ENCODE data around the gene ARHGAP22. TPM values are rescaled to one million over a fixed set of nuclear protein-coding genes. Genes with fewer than 3 reads are reported as not detected.

ARHGAP22 gene
- total RNA-seq, 2 donors from 2014 or later: not detected

DNA sequence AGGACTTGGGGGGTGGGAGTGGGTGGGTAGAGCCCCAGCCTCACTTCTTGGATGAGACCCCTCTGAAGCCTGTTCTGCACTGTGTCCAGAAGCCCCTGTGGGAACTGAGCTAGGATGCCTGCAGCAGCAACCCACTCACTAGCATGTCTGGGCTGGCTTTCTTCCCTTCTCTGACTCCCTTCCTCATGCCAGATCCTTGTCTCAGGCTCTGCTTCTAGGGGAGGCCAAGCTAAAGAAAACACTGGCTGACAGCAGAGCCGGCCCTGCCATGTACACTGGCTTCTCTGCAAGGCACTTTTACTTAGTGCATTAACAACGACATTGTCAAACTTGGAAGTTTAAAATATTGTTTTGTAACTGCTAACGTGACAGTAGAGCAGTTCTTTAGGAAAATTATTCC, 50.2 kb downstream of the ARHGAP22 start:
- no peak for DNase-seq (ENCODE audit: low spot score in 2 of 2)
- no peak overlapping the region for H3K27ac Mint-ChIP-seq
- ATAC-seq: no peak

DNA sequence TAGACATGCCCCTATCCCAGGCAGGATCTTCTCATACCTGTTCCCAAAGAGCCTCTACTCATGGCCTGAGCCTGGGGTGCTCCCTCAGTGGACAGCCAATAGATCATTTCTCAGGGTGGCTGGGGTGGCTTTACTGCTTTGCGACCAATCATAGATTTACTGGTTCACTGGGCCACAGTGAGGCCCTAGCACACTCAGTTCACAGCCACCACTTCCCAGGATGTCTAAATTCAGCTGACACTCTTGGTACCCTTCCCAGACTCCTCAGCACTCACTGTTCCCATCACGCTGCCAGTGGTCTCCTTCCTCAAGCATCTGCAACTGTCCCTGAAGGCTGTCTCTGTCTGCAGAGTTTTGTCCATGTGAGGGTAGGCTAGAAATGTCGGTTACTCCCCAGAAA, 50.6 kb downstream of the ARHGAP22 start:
- Mint-ChIP-seq H3K9me3 (no peaks in the 10 kb centered on the region), H3K36me3 (no peaks in the 10 kb centered on the region), H3K27ac (no peak overlapping the region)
- ATAC-seq (no peak), DNase-seq (ENCODE audit: low spot score in 2 of 2) (no peak)

More for the DNA sequence above, 50.2 kb downstream of the ARHGAP22 start:
- Mint-ChIP-seq H3K9me3 (no peaks in the 10 kb centered on the region), H3K36me3 (no peaks in the 10 kb centered on the region)

DNA sequence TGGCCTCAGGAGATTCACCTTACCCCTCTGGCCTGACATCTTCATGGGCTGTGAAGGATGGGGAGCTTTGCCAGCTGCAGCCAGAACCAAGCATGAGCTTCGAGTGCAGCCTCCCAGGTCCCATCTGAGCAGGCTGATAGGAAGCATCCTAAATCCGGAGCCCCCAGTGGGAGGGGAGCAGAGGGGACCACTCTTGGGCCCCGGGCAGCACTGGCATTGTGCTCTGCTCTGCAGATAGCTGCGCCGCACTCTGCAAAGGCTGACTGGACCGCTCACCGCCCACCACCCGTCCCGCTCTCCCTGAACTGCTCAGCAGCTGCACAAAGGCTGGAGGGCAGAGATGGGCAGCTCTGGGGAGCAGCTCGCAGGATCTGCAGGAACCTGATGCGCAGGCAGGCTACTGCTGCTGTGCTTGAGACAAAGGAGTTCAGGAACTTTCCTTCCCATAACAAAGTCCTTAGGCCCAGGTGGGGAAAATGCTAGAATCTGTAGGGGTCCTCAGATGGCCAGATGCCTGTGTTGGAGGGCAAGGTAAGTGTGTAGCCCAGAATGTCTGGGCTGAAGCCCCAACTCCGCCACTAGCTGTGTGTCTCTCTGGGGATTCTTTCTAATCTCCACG, 51.8 kb downstream of the ARHGAP22 start:
- DNase-seq (ENCODE audit: low spot score in 2 of 2) (no peak), ATAC-seq (no peak)
- Mint-ChIP-seq H3K9me3 (no peaks in the 10 kb centered on the region), H3K27ac (peak overlapping the region in 1 of 2 donors; percentile 44), H3K36me3 (no peaks in the 10 kb centered on the region)

DNA sequence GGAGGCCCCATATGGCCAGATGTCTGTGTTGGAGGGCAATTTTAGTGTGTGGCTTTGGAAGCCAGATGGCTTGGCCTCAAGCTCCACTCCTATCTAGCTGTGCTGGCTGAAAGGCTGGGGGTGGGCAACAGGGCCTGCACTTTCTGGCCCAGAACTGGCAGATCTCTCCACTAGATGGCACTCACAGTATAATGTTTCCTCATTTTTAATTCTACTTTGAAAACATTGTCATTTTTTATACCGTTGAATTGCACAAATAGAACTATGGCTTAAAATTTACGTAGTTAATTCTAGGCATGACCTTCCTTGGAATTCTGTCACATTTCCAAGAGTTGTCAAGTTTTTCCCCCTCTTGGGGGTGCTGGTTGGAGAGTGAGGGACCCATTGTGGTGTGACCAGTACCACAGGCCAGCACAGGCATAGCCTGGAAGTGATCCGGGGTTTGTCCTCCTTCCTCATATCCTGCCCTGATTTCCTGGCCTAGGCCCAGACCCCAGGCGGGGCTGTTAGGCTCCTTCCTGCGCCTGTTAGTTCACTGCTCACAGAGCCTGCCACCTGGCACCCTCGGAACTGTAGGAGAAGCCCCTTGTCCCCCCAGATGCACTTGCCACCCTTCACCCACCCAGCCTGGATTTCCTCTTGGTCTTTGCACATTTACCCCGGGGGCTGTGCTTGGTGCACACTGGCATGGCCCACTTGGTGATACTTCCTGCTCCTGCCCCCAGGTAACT, 52.8 kb downstream of the ARHGAP22 start:
- Mint-ChIP-seq H3K9me3 (no peaks in the 10 kb centered on the region), H3K27ac (no peak overlapping the region), H3K36me3 (no peaks in the 10 kb centered on the region)
- peak in 1 of 2 donors; percentile 51 for ATAC-seq
- peak in 1 of 2 donors; percentile 38 for DNase-seq (ENCODE audit: low spot score in 2 of 2)

DNA sequence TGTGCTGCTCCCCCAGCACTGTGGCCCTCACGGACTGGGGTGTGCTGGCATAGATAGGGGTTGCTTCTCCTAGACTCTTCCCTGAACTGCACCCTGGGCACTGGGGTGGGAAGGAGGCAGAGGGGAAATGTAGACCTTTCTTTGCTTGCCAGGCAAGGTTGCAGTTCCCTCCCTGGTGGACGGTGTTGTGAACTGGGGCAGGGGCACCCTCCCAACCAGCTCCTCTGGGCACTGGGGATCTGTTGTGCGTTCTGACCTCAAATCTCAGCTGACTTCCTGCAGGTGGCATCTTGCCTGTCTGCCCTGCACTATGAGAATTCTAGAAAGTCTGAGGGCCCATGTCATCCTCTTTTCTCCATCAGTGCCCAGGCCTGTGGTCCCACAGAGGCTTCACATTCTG, 53.9 kb downstream of the ARHGAP22 start:
- H3K9me3 Mint-ChIP-seq: no peaks in the 10 kb centered on the region
- H3K36me3 Mint-ChIP-seq: no peaks in the 10 kb centered on the region
- H3K27ac Mint-ChIP-seq: peak overlapping the region in 1 of 2 donors; percentile 22
- DNase-seq (ENCODE audit: low spot score in 2 of 2) (no peak), ATAC-seq (no peak)

- H3K27ac Mint-ChIP-seq: no peak overlapping the region
- DNase-seq (ENCODE audit: low spot score in 2 of 2) (no peak), ATAC-seq (no peak)
- H3K9me3 Mint-ChIP-seq: no peaks in the 10 kb centered on the region
- H3K36me3 Mint-ChIP-seq: no peaks in the 10 kb centered on the region
These were observed 54.7 kb downstream of the ARHGAP22 start for GRCh38 chr10:48550071-48550691.

- ATAC-seq (no peak), DNase-seq (ENCODE audit: low spot score in 2 of 2) (no peak)
- Mint-ChIP-seq H3K27ac (no peak overlapping the region), H3K9me3 (no peaks in the 10 kb centered on the region), H3K36me3 (no peaks in the 10 kb centered on the region)
These were observed 55.6 kb downstream of the ARHGAP22 start for GRCh38 chr10:48549236-48549635.

GRCh38 chr10:48548531-48549135, 56.2 kb downstream of the ARHGAP22 start:
- Mint-ChIP-seq H3K9me3 (no peaks in the 10 kb centered on the region), H3K27ac (no peak overlapping the region), H3K36me3 (no peaks in the 10 kb centered on the region)
- no peak for ATAC-seq
- no peak for DNase-seq (ENCODE audit: low spot score in 2 of 2)

GRCh38 chr10:48547981-48548380, 56.9 kb downstream of the ARHGAP22 start:
- Mint-ChIP-seq H3K9me3 (no peaks in the 10 kb centered on the region), H3K36me3 (no peaks in the 10 kb centered on the region), H3K27ac (no peak overlapping the region)
- ATAC-seq (no peak), DNase-seq (ENCODE audit: low spot score in 2 of 2) (no peak)

- no peaks in the 10 kb centered on the region for H3K36me3 Mint-ChIP-seq
- no peaks in the 10 kb centered on the region for H3K9me3 Mint-ChIP-seq
- ATAC-seq (no peak), DNase-seq (ENCODE audit: low spot score in 2 of 2) (no peak)
- H3K27ac Mint-ChIP-seq: no peak overlapping the region
These were observed 57.6 kb downstream of the ARHGAP22 start for GRCh38 chr10:48547061-48547895.

GRCh38 chr10:48545462-48546145, 59.3 kb downstream of the ARHGAP22 start:
- ATAC-seq (no peak), DNase-seq (ENCODE audit: low spot score in 2 of 2) (no peak)
- no peaks in the 10 kb centered on the region for H3K9me3 Mint-ChIP-seq
- no peaks in the 10 kb centered on the region for H3K36me3 Mint-ChIP-seq
- H3K27ac Mint-ChIP-seq: no peak overlapping the region

GRCh38 chr10:48543182-48543844, 61.6 kb downstream of the ARHGAP22 start:
- Mint-ChIP-seq H3K27ac (no peak overlapping the region), H3K36me3 (no peaks in the 10 kb centered on the region), H3K9me3 (no peaks in the 10 kb centered on the region)
- DNase-seq (ENCODE audit: low spot score in 2 of 2): no peak
- no peak for ATAC-seq

GRCh38 chr10:48542471-48543181, 62.2 kb downstream of the ARHGAP22 start:
- H3K27ac Mint-ChIP-seq: no peak overlapping the region
- ATAC-seq (no peak), DNase-seq (ENCODE audit: low spot score in 2 of 2) (no peak)
- no peaks in the 10 kb centered on the region for H3K9me3 Mint-ChIP-seq
- no peaks in the 10 kb centered on the region for H3K36me3 Mint-ChIP-seq

DNA sequence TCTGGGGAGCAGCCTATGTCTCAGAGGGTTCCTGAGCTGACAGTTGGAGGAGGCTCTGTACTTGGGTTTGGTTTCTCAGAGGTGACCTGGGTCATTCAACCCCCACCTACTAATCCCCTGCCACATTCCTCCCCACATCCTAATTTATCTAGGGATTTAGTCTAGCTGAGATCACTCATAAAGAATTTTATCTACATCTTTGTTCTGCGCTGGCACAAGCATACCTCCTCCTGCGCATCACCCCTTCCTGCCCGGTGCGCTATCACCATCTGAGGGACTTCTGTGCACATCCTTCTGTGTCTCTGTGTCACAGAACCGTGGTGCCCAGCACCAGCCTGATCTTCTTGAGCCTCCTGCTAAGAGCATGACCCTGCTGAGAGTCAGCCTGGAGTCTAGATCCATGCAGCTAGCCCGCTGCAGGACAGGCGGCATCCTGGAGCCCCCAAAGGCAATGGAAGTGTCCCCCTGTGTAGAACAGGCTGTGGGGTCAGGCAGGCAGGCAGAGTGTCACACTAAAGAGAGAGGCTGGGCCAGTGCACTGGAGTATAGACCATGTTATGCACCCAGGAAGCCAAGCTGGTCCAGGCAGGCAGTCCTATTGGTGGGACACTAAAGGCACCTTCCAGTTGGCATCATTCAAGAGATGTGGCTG, 63.6 kb downstream of the ARHGAP22 start:
- Mint-ChIP-seq H3K36me3 (no peaks in the 10 kb centered on the region), H3K9me3 (no peaks in the 10 kb centered on the region), H3K27ac (no peak overlapping the region)
- ATAC-seq (no peak), DNase-seq (ENCODE audit: low spot score in 2 of 2) (no peak)

DNA sequence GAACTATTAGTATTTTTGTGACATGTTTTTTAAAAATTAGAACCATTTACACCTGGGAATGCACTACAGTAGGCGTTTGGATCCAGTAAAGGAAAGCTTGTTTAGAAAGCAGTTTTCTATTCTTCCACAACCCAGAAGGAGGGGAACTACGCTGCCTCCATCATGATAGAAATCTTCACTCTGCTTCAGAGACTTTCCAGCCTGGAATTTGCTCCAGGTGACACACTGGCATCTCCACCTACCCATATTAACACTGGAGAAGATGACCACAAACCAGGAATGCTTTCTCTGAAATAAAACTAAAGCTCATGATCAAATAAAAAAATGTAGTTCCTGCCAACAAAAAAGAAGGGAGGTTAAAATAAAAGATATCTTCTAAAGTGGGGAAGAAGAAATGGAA, 66.3 kb downstream of the ARHGAP22 start:
- no peaks in the 10 kb centered on the region for H3K36me3 Mint-ChIP-seq
- DNase-seq (ENCODE audit: low spot score in 2 of 2) (no peak), ATAC-seq (no peak)
- no peaks in the 10 kb centered on the region for H3K9me3 Mint-ChIP-seq
- H3K27ac Mint-ChIP-seq: no peak overlapping the region

Data from activated naive CD4-positive, alpha-beta T cell treated with anti-CD3 and anti-CD28 coated beads, Interleukin-2, amount 50 U/mL, for 72 hours (primary cell).